Measurements from ENCODE around the gene BAIAP2L1. TPM values are rescaled to one million over a fixed set of nuclear protein-coding genes. Genes with fewer than 3 reads are reported as not detected.

The BAIAP2L1 gene
- total RNA-seq, 4 donors from 2014 or later, result 15.3 to 28.2 (median 19.8) TPM

DNA sequence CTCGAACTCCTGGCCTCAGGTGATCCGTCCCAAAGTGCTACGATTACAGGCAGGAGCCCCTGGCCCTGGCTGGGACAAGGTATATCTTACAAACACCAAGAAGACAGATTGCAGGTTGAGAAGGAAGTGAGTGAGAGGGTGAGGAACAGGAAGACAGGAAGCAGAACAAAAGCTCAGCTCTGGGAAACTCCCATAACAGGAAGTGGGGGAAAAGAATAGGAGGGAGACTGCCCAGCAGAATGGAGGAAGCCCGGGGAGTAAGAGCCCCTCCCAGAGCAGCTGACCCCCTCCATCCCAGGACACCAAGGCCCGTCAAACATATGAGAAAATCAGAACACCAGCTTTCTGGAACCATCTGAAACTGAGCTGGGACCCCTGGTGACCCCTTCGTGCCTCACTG is 151.8 kb downstream of the BAIAP2L1 start:
- H3K36me3 ChIP-seq, result no peaks in the 10 kb centered on the region
- intact Hi-C loops (cut with DNase I), result loop anchor here (10.0 kb wide), 1 partner anchor 224 kb away; no protein-coding TSS in a partner anchor
- H3K4me1 ChIP-seq, result peaks cover 20 to 22% of the 10 kb centered on the region in 2 donors
- H3K9me3 ChIP-seq, result no peaks in the 10 kb centered on the region
- WGBS, 2 donors, result 68 to 72% methylated on average over 6 of the region's 6 CpGs
- no peak for DNase-seq
- H3K27ac ChIP-seq, result peak overlapping the region in 1 of 3 donors; percentile 16
- no peak for TF ChIP-seq POLR2A (IDR thresholded peaks at IDR 0.05)
- TF ChIP-seq, protein P1, sequence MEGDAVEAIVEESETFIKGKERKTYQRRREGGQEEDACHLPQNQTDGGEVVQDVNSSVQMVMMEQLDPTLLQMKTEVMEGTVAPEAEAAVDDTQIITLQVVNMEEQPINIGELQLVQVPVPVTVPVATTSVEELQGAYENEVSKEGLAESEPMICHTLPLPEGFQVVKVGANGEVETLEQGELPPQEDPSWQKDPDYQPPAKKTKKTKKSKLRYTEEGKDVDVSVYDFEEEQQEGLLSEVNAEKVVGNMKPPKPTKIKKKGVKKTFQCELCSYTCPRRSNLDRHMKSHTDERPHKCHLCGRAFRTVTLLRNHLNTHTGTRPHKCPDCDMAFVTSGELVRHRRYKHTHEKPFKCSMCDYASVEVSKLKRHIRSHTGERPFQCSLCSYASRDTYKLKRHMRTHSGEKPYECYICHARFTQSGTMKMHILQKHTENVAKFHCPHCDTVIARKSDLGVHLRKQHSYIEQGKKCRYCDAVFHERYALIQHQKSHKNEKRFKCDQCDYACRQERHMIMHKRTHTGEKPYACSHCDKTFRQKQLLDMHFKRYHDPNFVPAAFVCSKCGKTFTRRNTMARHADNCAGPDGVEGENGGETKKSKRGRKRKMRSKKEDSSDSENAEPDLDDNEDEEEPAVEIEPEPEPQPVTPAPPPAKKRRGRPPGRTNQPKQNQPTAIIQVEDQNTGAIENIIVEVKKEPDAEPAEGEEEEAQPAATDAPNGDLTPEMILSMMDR (IDR thresholded peaks at IDR 0.05), result no peak
- H3K4me3 ChIP-seq (replicated peaks in 1 of 3), result no peak overlapping the region
- H3K27me3 ChIP-seq, result no peaks in the 10 kb centered on the region

DNA sequence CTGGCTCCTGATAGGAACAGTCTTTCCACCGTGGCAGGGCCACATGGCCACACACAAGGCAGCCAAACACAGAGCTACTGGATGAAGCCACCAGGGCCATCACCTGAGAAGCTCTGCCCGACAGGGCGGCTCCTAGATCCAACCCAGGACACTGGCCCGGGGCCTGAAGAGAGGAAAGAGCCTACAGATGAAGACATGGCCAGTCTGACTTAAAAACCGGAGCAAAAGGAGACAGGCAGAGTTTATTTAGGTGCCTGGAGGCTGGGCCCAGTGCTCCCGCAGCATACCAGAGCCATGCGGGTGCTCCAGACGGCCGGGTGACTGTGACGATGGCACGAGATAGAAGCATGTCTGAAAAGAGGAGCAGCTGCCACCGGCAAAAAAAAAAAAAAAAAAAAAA is 152.7 kb downstream of the BAIAP2L1 start:
- intact Hi-C loops (cut with DNase I), result loop anchor here (10.0 kb wide), 1 partner anchor 223 kb away; no protein-coding TSS in a partner anchor
- H3K36me3 ChIP-seq, result no peaks in the 10 kb centered on the region
- H3K27ac ChIP-seq, result no peak overlapping the region
- DNase-seq, result no peak
- H3K9me3 ChIP-seq, result no peaks in the 10 kb centered on the region
- no peaks in the 10 kb centered on the region for H3K27me3 ChIP-seq
- peaks cover 16 to 17% of the 10 kb centered on the region in 2 donors for H3K4me1 ChIP-seq
- no peak overlapping the region for H3K4me3 ChIP-seq (replicated peaks in 1 of 3)
- WGBS, 2 donors, result 89 to 95% methylated on average over 9 to 11 of the region's 12 CpGs
- TF ChIP-seq, protein P1 (IDR thresholded peaks at IDR 0.05), result no peak
- TF ChIP-seq POLR2A (IDR thresholded peaks at IDR 0.05), result no peak

GRCh38 chr7:98244871-98245270 is 156.0 kb downstream of the BAIAP2L1 start:
- Histone ChIP-seq H3K27ac (no peak overlapping the region), H3K27me3 (no peaks in the 10 kb centered on the region), H3K36me3 (no peaks in the 10 kb centered on the region), H3K9me3 (no peaks in the 10 kb centered on the region), H3K4me3 (replicated peaks in 1 of 3) (no peak overlapping the region), H3K4me1 (no peaks in the 10 kb centered on the region)
- intact Hi-C loops (cut with DNase I), result loop anchor here (10.0 kb wide), 1 partner anchor 220 kb away; no protein-coding TSS in a partner anchor
- no peak for TF ChIP-seq POLR2A (IDR thresholded peaks at IDR 0.05)
- TF ChIP-seq, protein P1 (IDR thresholded peaks at IDR 0.05), result no peak
- WGBS, 2 donors, result 97% methylated on average over 7 to 13 of the region's 14 CpGs
- DNase-seq, result no peak

- Histone ChIP-seq H3K27ac (no peak overlapping the region), H3K36me3 (peaks cover 0 to 4% of the 10 kb centered on the region in 2 donors), H3K9me3 (no peaks in the 10 kb centered on the region), H3K4me1 (no peaks in the 10 kb centered on the region), H3K4me3 (replicated peaks in 1 of 3) (no peak overlapping the region), H3K27me3 (no peaks in the 10 kb centered on the region)
- WGBS, 2 donors, result 84 to 95% methylated on average over 4 of the region's 4 CpGs
- intact Hi-C loops (cut with DNase I), result loop anchor here (10.0 kb wide), 1 partner anchor 218 kb away; no protein-coding TSS in a partner anchor
- no peak for DNase-seq
- TF ChIP-seq, protein P1 (IDR thresholded peaks at IDR 0.05), result no peak
- no peak for TF ChIP-seq POLR2A (IDR thresholded peaks at IDR 0.05)
Measured at GRCh38 chr7:98242934-98243333, 158.0 kb downstream of the BAIAP2L1 start.

- Histone ChIP-seq H3K9me3 (no peaks in the 10 kb centered on the region), H3K4me1 (no peaks in the 10 kb centered on the region), H3K36me3 (peaks cover 0 to 6% of the 10 kb centered on the region in 2 donors), H3K4me3 (replicated peaks in 1 of 3) (no peak overlapping the region), H3K27ac (no peak overlapping the region), H3K27me3 (no peaks in the 10 kb centered on the region)
- DNase-seq, result no peak
- WGBS, 2 donors, result 96 to 97% methylated on average over 1 of the region's 1 CpG
- TF ChIP-seq, protein P1 (IDR thresholded peaks at IDR 0.05), result no peak
- no peak for TF ChIP-seq POLR2A (IDR thresholded peaks at IDR 0.05)
- intact Hi-C loops (cut with DNase I), result loop anchor here (10.0 kb wide), 1 partner anchor 218 kb away; no protein-coding TSS in a partner anchor
Measured at GRCh38 chr7:98242342-98242741, 158.5 kb downstream of the BAIAP2L1 start.

Measured in thyroid gland (tissue), 4 donors.